K562 (cell line): ENCODE results near the gene SCGB1A1. TPM values are rescaled to one million over a fixed set of nuclear protein-coding genes. Genes with fewer than 3 reads are reported as not detected.

Experiments used
- ATAC-seq: fragments of 200-7000 bp; cut with Tn5 transposase; 3 replicates; pipeline ENCODE4 v1.9.1; 2020; ENCODE audit warnings: moderate library complexity
- BruUV-seq: library from RNA; stranded (reverse); fragments of 400-500 nt; replicated peaks from 2 replicates; lab custom pipeline; 2021; lab: Mats Ljungman, UMichigan
- CTCF ChIA-PET: fragments of 300-600 bp; formaldehyde crosslinking; extraction: SDS; loops from one replicate; lab custom pipeline; 2021; ENCODE audit warnings: low intra/inter-chr PET ratio; lab: Yijun Ruan, JAX
- POLR2A ChIA-PET: fragments of 300-600, 350-650 bp; sonication (Branson Sonifier 250); formaldehyde crosslinking; extraction: SDS; loops from one replicate; lab custom pipeline; 2021; ENCODE audit warnings: antibody characterized with exemption, inconsistent platforms; lab: Yijun Ruan, JAX
- DNase-seq, 4 experiments: peaks; one replicate each; pipeline versions ENCODE4 v3.0.0 to v3.0.0-alpha.2; 2011 to 2018; ENCODE audit warnings: low spot score in 3 of 4, mixed read lengths in 3 of 4; ENCODE audit errors: extremely low read depth in 1 of 4
- FAIRE-seq: peaks from 2 replicates; lab custom pipeline; 2011; peaks lifted over from hg19 to GRCh38; lab: Jason Lieb, UNC
- H2AFZ ChIP-seq: 2 replicates; pipeline ENCODE4 v1.6.0; 2011; ENCODE audit warnings: low read depth, low read length, control low read depth, inconsistent platforms
- H3K27ac ChIP-seq: fragments of 200-600 bp; 3 replicates; pipeline ENCODE4 v1.8.0; 2011; ENCODE audit warnings: low read depth, mild to moderate bottlenecking, control low read depth, inconsistent platforms, low read length, moderate library complexity, mixed read lengths; ENCODE audit errors: extremely low read depth
- H3K27me3 ChIP-seq, 2 experiments: fragments of 300-600 bp in 1 of 2; 2 replicates in 1 of 2; 3 replicates in 1 of 2; pipeline versions ENCODE4 v1.6.0 to v1.8.0; 2011; ENCODE audit warnings: inconsistent platforms in 2 of 2, low read length in 2 of 2, mild to moderate bottlenecking in 1 of 2, mixed read lengths in 1 of 2, moderate library complexity in 1 of 2; ENCODE audit not compliant: control insufficient read depth in 2 of 2, insufficient read depth in 2 of 2
- H3K36me3 ChIP-seq: fragments of 300-600 bp; 3 replicates; pipeline ENCODE4 v1.8.0; 2011; ENCODE audit warnings: mild to moderate bottlenecking, low read length, inconsistent platforms; ENCODE audit not compliant: control insufficient read depth, insufficient read depth
- H3K4me1 ChIP-seq, 2 experiments: fragments of 200-600 bp in 1 of 2; replicated peaks in 1 of 2; 2 replicates in 1 of 2; 3 replicates in 1 of 2; pipeline versions ENCODE4 v1.5.1 to v1.8.0; 2011; ENCODE audit warnings: inconsistent platforms in 2 of 2, low read length in 2 of 2, mild to moderate bottlenecking in 1 of 2, mixed read lengths in 1 of 2, moderate library complexity in 1 of 2; ENCODE audit not compliant: control insufficient read depth in 2 of 2, insufficient read depth in 2 of 2
- H3K4me2 ChIP-seq: 2 replicates; pipeline ENCODE4 v1.6.1; 2011; ENCODE audit warnings: low read length, control low read depth, inconsistent platforms, mixed read lengths; ENCODE audit not compliant: insufficient read depth
- H3K4me3 ChIP-seq: fragments of 200-600 bp; sonication (generic), shearing (Covaris generic); 2 replicates; pipeline ENCODE4 v1.5.1; 2016; ENCODE audit warnings: control low read depth, inconsistent platforms
- H3K79me2 ChIP-seq: fragments of 200-600 bp; 3 replicates; pipeline ENCODE4 v1.8.0; 2011; ENCODE audit warnings: low read length, inconsistent platforms; ENCODE audit not compliant: control insufficient read depth, insufficient read depth
- H3K9ac ChIP-seq, 2 experiments: 2 replicates each; pipeline versions ENCODE4 v1.6.0 to v1.6.1; 2011; ENCODE audit warnings: low read depth in 2 of 2, low read length in 2 of 2, control low read depth in 1 of 2, inconsistent platforms in 1 of 2, mild to moderate bottlenecking in 1 of 2, mixed read lengths in 1 of 2; ENCODE audit not compliant: insufficient read depth in 1 of 2
- H3K9me1 ChIP-seq: one replicate; pipeline ENCODE4 v1.6.0; 2011; ENCODE audit warnings: inconsistent platforms, mild to moderate bottlenecking, low read length, moderate library complexity; ENCODE audit not compliant: control insufficient read depth, insufficient read depth
- H3K9me3 ChIP-seq: replicated peaks from 2 replicates; pipeline ENCODE4 v1.5.1; 2011; ENCODE audit warnings: low read depth, low read length, inconsistent platforms; ENCODE audit not compliant: control insufficient read depth, insufficient read depth
- H4K20me1 ChIP-seq: replicated peaks from 2 replicates; pipeline ENCODE4 v1.6.1; 2011; ENCODE audit warnings: low read length, inconsistent platforms, mixed read lengths; ENCODE audit not compliant: control insufficient read depth, insufficient read depth
- ARNT ChIP-seq, 2 experiments: fragments of 450-650 bp; IDR thresholded peaks; 2 replicates each; pipeline ENCODE4 v1.6.1; 2016; ENCODE audit warnings: mild to moderate bottlenecking in 1 of 2
- ETV5 ChIP-seq: sonication (generic); formaldehyde crosslinking; IDR thresholded peaks from 2 replicates; pipeline ENCODE4 v1.4.0; 2020; ENCODE audit warnings: low read depth, mild to moderate bottlenecking, missing genetic modification reagents
- GATAD2B ChIP-seq: fragments of 450-650 bp; IDR thresholded peaks from 2 replicates; pipeline ENCODE4 v1.6.1; 2017; ENCODE audit warnings: mild to moderate bottlenecking, borderline replicate concordance
- HDAC6 ChIP-seq: IDR thresholded peaks from 2 replicates; pipeline ENCODE4 v1.6.1; 2012; ENCODE audit warnings: low read depth, mild to moderate bottlenecking, control low read depth, inconsistent platforms, low read length, moderate library complexity
- ILK ChIP-seq: fragments of 450-650 bp; IDR thresholded peaks from 2 replicates; pipeline ENCODE4 v1.6.1; 2016; ENCODE audit warnings: missing genetic modification characterization, low read depth, mild to moderate bottlenecking, missing compliant biosample characterization, moderate library complexity, borderline replicate concordance
- MED1 ChIP-seq: sonication (generic); formaldehyde crosslinking; IDR thresholded peaks from 2 replicates; pipeline ENCODE4 v1.8.1; 2023; ENCODE audit warnings: missing genetic modification reagents, borderline replicate concordance
- POLR3A ChIP-seq: IDR thresholded peaks from 2 replicates; pipeline ENCODE4 v1.6.1; 2011; ENCODE audit warnings: borderline replicate concordance, mild to moderate bottlenecking, moderate library complexity; ENCODE audit not compliant: insufficient read length, insufficient read depth; ENCODE audit errors: extremely low read depth
- TCF7 ChIP-seq: sonication (generic); IDR thresholded peaks from 2 replicates; pipeline ENCODE4 v1.6.1; 2016; ENCODE audit warnings: antibody characterized with exemption, borderline replicate concordance
- WGBS: fragments of 100-300 bp; shearing (Covaris generic); methylation state at CpG from one replicate; pipeline ENCODE4 v1.1.6; 2016; ENCODE audit warnings: low coverage, mixed read lengths; ENCODE audit not compliant: insufficient coverage; ENCODE audit errors: missing lambda C conversion rate; 5-methylcytosine and 5-hydroxymethylcytosine counted together
- in situ Hi-C: fragments of 300-500 bp; cut with MboI; formaldehyde crosslinking; loops from 4 replicates; pipeline ENCODE4 v1.15.0; 2018; ENCODE audit warnings: inconsistent platforms, mixed read lengths
- intact Hi-C: fragments of 100-400 bp; cut with micrococcal nuclease; formaldehyde crosslinking; loops from 2 replicates; pipeline ENCODE4 v1.14.2; 2022
- polyA plus RNA-seq, 8 experiments: library from polyadenylated mRNA; depleted of rRNA in 4 of 8; stranded (reverse) in 5 of 8; unstranded in 3 of 8; fragments of >200 nt; fragmentation: Nextera tagmentation in 2 of 8; fragmentation: Illumina TruSeq in 1 of 8; extraction: Ambion mirVana in 2 of 8; extraction: Trizol in 1 of 8; gene quantifications; 2 replicates each; pipeline versions ENCODE4 v1.2.1 to v1.2.3, GENCODE V29; 2011 to 2014; ENCODE audit warnings: inconsistent platforms in 1 of 8, missing spikeins in 1 of 8
- total RNA-seq, 7 experiments: library from RNA; depleted of rRNA in 6 of 7; stranded (reverse); fragments of >200 nt in 6 of 7; fragmentation: Illumina TruSeq in 2 of 7; extraction: Trizol in 2 of 7; gene quantifications; 2 replicates each; pipeline versions ENCODE4 v1.2.1 to v1.2.3, GENCODE V29; 2011 to 2021; ENCODE audit warnings: low replicate concordance in 1 of 7
- TF ChIP-seq, protein P1 (sequence below): fragments of 250-450 bp; sonication (Bioruptor Pico); IDR thresholded peaks from 2 replicates; pipeline ENCODE4 v1.8.0; 2021; ENCODE audit warnings: moderate library complexity, mild to moderate bottlenecking, inconsistent platforms
- TF ChIP-seq, protein P2 (sequence below): fragments of 250-450 bp; sonication (Bioruptor Pico); IDR thresholded peaks from 2 replicates; pipeline ENCODE4 v1.5.0; 2020; ENCODE audit warnings: mild to moderate bottlenecking, borderline replicate concordance

The SCGB1A1 gene
- total and polyA plus RNA-seq, 9 of the 15 experiments (the other 6 are each of a cell fraction or from before 2014, with no cell fraction given) = 0.55 TPM; not detected in 8

DNA sequence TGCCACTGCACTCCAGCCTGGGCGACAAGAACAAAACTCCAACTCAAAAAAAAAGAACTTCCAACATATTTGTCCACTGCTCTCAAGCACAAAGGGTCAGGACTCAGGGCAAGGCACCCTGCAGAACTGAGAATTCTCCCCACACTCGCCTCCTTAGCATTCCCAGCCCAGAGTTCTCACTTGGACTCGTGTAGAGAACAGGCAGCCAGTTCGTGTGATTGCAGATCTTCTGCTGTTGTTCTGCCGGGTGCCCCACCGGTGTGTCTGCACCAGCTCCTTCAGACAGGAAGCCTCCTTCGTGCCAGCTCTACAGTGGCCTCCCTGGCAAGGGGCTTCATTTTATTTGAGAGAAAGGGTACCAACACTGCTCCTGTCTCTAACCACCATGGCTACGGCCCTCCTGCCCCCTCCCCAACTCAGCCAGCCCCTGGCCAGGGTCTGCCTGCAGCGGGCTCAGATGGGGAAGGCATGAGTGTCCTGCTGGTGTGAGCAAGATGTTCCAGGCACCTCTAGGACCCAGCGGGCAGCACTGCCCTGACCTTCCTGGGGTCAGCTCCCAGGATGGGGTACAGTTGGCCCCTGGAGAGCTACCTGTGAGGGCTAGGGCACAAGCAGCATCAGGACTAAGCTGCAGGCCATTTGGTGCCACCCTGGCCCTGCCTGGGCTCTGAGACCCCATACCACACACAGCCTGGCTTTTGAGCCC lies 19.5 kb upstream of the SCGB1A1 start:
- no peaks in the 10 kb centered on the region for H3K79me2 ChIP-seq
- TF ChIP-seq TCF7 (no peak), GATAD2B (no peak), POLR3A (no peak), ARNT (IDR thresholded peaks at IDR 0.05) (no peak), ETV5 (CRISPR knock-in tag) (no peak), HDAC6 (no peak), MED1 (no peak), ILK (tag) (no peak)
- TF ChIP-seq, protein P1, sequence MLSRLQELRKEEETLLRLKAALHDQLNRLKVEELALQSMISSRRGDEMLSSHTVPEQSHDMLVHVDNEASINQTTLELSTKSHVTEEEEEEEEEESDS (CRISPR knock-in tag) = no peak
- TF ChIP-seq, protein P2, sequence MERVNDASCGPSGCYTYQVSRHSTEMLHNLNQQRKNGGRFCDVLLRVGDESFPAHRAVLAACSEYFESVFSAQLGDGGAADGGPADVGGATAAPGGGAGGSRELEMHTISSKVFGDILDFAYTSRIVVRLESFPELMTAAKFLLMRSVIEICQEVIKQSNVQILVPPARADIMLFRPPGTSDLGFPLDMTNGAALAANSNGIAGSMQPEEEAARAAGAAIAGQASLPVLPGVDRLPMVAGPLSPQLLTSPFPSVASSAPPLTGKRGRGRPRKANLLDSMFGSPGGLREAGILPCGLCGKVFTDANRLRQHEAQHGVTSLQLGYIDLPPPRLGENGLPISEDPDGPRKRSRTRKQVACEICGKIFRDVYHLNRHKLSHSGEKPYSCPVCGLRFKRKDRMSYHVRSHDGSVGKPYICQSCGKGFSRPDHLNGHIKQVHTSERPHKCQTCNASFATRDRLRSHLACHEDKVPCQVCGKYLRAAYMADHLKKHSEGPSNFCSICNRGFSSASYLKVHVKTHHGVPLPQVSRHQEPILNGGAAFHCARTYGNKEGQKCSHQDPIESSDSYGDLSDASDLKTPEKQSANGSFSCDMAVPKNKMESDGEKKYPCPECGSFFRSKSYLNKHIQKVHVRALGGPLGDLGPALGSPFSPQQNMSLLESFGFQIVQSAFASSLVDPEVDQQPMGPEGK = no peak
- no peak overlapping the region for H3K27ac ChIP-seq
- no peak overlapping the region for H3K4me3 ChIP-seq
- BruUV-seq = no TSS peak
- in situ Hi-C loops = loop anchor here (10.0 to 25.0 kb wide), 3 partner anchors 155 to 613 kb away; partner anchors contain the start of gene SLC22A8
- H3K27me3 ChIP-seq = no peaks in the 10 kb centered on the region
- FAIRE-seq (no peak), ATAC-seq (no peak), DNase-seq (peak in 1 of 4 experiments; percentile 6)
- H3K4me2 ChIP-seq = no peak overlapping the region
- ChIA-PET POLR2A (interaction anchor here (0.6 to 1.5 kb wide), 5 partner anchors 143 to 202 kb away, joined by 3 to 5 read pairs (median 4); no protein-coding TSS in a partner anchor), CTCF (no interaction called here)
- peaks cover 56 to 76% of the 10 kb centered on the region in 2 experiments for H3K4me1 ChIP-seq
- H3K9me3 ChIP-seq = no peaks in the 10 kb centered on the region
- no peaks in the 10 kb centered on the region for H3K36me3 ChIP-seq
- intact Hi-C loops = loop anchor here (5.0 to 10.0 kb wide), 4 partner anchors 308 to 458 kb away; partner anchors contain the start of genes BSCL2, GNG3 and POLR2G
- H2AFZ ChIP-seq = no peak overlapping the region
- H4K20me1 ChIP-seq = no peaks in the 10 kb centered on the region
- H3K9ac ChIP-seq = peak overlapping the region in 1 of 2 experiments; percentile 65; a peak in 2 of 4 replicates
- H3K9me1 ChIP-seq = no peaks in the 10 kb centered on the region
- 63% methylated on average over 10 of the region's 10 CpGs for WGBS
